SK-N-SH treated with all-trans-retinoic acid at 6 μM for 48 hours (cell line): ENCODE data around the gene NFXL1.

Source experiments
- ARNTL ChIP-seq: fragments of 450-650 bp; formaldehyde crosslinking; IDR thresholded peaks from 2 replicates; pipeline ENCODE4 v1.5.0; 2020; ENCODE audit warnings: low read depth, mild to moderate bottlenecking, moderate library complexity, borderline replicate concordance
- CSDC2 ChIP-seq: fragments of 250-450 bp; sonication (Bioruptor Pico); IDR thresholded peaks from 2 replicates; pipeline ENCODE4 v1.5.0; 2020; ENCODE audit warnings: mild to moderate bottlenecking, moderate library complexity
- PATZ1 ChIP-seq: fragments of 250-450 bp; sonication (Bioruptor Pico); IDR thresholded peaks from 2 replicates; pipeline ENCODE4 v1.8.0; 2020; ENCODE audit warnings: mild to moderate bottlenecking, moderate library complexity, borderline replicate concordance
- SNAI2 ChIP-seq: fragments of 250-450 bp; sonication (Bioruptor Pico); IDR thresholded peaks from 2 replicates; pipeline ENCODE4 v1.5.0; 2020; ENCODE audit warnings: mild to moderate bottlenecking, moderate library complexity

GRCh38 chr4:47915378-47915777, 995 bp upstream of the NFXL1 start:
- TF ChIP-seq CSDC2 (CRISPR knock-in tag) = no peak
- TF ChIP-seq SNAI2 (CRISPR knock-in tag) = no peak
- no peak for TF ChIP-seq PATZ1 (CRISPR knock-in tag)
- no peak for TF ChIP-seq ARNTL (CRISPR knock-in tag)
